HepG2 (cell line): Measurements from ENCODE around the gene DTNA.
"Not testable (repeated sequence)": the region's sequence is repeated elsewhere in the genome, so short reads cannot be mapped to it uniquely, and the experiment has no call there.

Experiments used
- CTCF ChIP-seq: sonication (generic); formaldehyde crosslinking; IDR thresholded peaks from 2 replicates; pipeline ENCODE4 v1.5.0; 2020; ENCODE audit warnings: mild to moderate bottlenecking, missing genetic modification reagents, moderate library complexity
- HMG20B ChIP-seq: conservative IDR thresholded peaks from 2 replicates; pipeline ENCODE4 v1.6.1; 2016; ENCODE audit warnings: missing genetic modification reagents, missing compliant biosample characterization
- POLR2AphosphoS5 ChIP-seq: IDR thresholded peaks from 2 replicates; pipeline ENCODE4 v1.6.1; 2012; ENCODE audit warnings: low read depth, low read length
- RCOR2 ChIP-seq: IDR thresholded peaks from 2 replicates; pipeline ENCODE4 v1.6.1; 2016; ENCODE audit warnings: missing biosample characterization, missing genetic modification reagents
- SKI ChIP-seq: fragments of 450-650 bp; IDR thresholded peaks from one replicate; pipeline ENCODE4 v1.6.1; 2018; ENCODE audit warnings: mild to moderate bottlenecking; ENCODE audit not compliant: partially characterized antibody
- ZBTB33 ChIP-seq: sonication (generic); formaldehyde crosslinking; IDR thresholded peaks from 2 replicates; pipeline ENCODE4 v1.4.0; 2020; ENCODE audit warnings: missing genetic modification reagents
- ZNF18 ChIP-seq: sonication (generic); formaldehyde crosslinking; IDR thresholded peaks from 2 replicates; pipeline ENCODE4 v1.8.0; 2022; ENCODE audit warnings: mild to moderate bottlenecking, missing genetic modification reagents; ENCODE audit not compliant: insufficient replicate concordance

- not testable (repeated sequence) for TF ChIP-seq ZNF18 (CRISPR knock-in tag); CTCF (CRISPR knock-in tag); ZBTB33; SKI; POLR2AphosphoS5; RCOR2 (CRISPR knock-in tag); HMG20B (CRISPR knock-in tag)
These were observed 6.0 kb downstream of the DTNA start for GRCh38 chr18:34716111-34716510.
